DMS114 treated with DMSO at 0.1 percent for 48 hours (cell line): ENCODE measurements around the gene FRMPD4.

Experiments used
- DNase-seq: peaks from one replicate; lab custom pipeline; 2025; ENCODE audit not compliant: unreplicated experiment; lab: John Stamatoyannopoulos, UW

Gene FRMPD4

DNA sequence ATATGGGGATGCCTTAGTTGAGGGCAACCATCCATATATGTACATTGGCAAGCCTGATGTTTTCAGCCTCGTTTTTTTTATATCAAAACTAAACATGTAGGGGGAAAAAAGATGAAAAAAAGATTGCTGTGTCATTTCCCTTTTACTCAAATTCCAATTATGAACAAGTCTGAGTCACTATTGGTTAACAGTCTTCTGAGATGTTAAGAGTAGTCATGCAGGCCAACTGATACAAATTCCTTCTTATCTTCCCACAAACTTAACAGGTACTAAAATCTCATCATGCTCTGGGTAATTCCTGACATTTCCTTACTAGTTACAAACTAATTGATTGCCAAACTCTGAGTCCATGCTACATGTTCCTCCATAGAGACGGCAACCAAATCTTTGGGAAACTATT lies 222.1 kb downstream of the FRMPD4 start:
- no peak for DNase-seq

DNA sequence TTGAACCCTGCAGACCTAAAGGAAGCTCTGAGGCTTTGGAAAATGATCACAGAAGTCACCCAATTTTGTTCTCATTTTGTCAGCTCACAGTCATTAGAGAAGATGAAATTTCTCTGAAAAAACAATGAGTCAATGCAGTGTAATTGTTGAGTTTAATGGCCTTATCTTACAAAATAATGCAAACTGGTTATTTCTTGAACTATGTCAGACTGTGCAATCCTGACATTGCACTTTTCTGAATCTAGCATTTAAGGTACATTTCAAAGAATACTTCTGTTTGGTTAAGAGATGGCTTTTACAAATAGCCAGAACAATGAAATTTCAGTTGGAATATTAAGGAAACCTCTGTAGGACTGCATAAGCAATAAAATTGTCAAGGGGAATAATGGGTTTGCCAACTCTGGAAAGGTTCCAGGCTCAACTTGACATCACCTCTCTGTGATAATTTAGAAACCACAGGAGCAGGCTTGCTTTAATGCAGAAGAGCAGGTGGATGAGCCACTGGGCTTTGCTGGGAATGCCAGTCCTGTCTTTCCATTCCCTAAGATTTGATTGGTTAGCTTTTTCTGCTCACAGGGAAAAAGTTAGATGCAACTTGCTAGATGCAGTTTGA lies 222.8 kb downstream of the FRMPD4 start:
- DNase-seq = no peak

DNA sequence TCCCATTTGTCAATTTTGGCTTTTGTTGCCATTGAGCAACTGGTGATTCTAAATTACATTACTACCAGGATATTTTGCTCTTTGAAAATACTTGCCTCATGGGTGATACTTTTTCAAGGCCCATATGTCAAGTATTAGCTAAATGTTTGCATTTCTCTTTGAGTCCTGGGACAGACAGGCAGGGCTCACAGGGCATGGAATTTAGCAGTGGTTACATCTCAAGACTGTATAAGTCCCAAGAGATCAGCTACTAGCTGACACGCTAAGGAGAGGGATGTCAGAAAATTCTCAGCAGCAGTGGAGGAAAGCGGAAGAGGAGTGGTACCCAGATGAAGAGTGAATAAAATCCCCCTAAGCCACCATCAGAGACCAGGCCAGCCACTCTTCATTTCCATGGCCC lies 224.9 kb downstream of the FRMPD4 start:
- DNase-seq = no peak

DNA sequence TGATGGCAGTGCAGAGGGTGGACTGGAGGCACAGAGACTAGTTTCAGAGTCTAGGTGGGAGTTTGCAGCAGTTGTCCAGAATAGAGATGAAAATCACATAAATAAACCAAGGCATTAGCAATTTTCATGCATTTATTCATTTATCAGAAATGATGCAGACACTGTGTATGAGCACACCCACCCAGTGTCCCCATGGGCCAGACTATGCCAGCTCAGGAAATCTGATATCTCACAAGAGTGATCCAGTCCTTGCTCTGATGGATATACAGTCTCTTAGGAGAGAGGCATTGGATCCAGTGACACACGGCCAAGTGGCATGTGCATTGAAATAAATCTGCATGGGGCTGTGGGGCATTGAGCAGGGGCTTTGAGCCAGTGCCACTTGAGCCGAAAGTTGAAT lies 228.2 kb downstream of the FRMPD4 start:
- DNase-seq = no peak

DNA sequence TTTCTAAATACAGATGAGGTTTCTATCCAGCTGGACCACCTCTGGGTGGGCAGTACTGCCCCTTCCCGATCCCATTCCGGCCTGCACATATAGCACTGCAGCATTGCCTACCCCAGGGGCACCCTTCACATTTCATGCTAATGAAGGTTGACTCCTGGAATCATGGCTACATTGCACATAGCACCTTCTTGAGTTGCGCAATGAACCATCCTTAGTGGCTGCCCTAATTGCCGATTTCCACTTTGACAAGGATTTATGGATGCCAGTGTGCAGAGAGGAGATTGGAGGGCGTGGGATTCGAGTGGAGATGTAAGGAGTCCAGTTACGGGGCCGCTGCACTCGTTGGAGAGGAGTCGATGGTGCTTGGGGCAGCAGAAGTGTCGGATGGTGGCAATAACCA lies 229.0 kb downstream of the FRMPD4 start:
- no peak for DNase-seq

DNA sequence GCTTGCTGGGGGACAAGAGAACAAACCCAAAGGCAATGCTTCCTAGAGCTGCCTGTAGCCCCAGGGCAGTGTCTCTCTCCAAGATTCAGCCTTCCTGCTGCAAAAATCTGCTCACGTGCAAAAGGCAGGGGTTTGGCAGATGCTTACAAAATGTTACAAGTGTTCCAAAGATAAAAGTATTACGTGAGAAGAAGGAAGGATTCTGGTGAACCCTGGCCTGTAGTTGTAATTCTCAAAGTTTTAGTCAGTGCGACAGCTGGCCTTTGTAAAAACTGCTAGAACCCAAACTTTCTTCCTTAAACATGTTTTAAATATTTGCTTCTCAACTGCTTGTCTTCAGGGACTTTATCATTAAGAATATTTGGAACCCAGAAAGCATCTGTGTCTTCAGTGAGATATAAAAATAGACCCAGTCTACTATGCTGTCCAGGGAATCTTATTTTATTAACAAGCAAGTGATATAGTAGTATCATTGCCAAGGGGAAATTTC lies 232.3 kb downstream of the FRMPD4 start:
- DNase-seq = no peak

DNA sequence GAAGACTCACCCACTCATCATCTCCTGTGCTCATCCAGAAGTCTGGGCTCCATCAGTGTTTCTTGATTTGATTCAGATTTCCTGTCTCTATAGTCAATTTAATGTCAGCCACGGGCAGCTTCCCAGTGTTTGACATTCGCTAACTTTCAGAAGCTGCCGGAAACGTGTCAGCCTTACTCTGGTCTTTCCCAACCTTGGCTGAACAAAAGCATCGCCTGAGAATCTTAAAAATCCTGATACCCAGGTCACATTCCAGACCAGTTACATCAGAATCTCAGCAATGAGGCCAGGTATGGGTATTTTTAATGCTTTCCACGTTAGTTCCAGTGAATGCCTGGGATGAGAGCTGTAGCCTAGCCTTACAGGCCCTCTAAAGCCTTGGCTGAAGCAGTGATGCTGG lies 233.8 kb downstream of the FRMPD4 start:
- no peak for DNase-seq

DNA sequence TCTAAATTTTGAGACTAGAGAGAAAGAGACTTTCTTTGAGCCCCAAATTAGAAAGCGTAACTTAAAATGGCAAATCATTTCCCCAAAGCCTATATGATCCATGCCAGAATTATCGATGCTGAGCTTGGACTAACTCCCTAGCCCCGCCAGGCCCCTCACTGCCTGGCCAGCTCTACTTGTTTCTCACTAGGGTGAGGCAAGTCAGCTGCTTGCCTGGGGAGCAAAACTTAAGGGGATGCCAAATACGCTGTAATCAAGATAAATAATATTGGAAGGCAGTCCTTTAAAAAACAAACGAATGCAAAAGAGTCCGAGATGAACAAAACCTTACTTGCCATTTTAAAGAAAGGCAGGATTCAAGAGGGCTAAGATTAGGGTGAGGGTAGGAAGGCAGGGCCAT lies 236.0 kb downstream of the FRMPD4 start:
- no peak for DNase-seq

DNA sequence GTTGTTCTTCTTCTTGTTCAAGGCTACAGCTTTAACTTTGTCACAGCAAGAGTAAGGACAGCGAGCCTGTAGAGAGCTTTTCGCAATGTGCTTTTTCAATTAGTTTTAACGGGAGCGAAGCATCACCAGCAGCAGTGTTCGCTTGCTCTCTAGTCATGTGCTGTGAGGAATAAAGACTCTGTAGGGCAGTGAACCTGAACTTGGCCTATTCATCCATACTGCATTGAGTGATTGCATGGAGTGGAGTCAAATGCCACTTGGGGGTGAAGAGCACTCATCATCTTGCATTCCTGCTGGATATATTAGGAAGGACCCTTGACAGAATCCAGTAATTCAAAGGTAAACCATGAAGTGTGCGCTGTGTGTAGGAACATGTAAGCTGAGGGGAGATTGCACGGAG lies 240.0 kb downstream of the FRMPD4 start:
- DNase-seq = no peak

DNA sequence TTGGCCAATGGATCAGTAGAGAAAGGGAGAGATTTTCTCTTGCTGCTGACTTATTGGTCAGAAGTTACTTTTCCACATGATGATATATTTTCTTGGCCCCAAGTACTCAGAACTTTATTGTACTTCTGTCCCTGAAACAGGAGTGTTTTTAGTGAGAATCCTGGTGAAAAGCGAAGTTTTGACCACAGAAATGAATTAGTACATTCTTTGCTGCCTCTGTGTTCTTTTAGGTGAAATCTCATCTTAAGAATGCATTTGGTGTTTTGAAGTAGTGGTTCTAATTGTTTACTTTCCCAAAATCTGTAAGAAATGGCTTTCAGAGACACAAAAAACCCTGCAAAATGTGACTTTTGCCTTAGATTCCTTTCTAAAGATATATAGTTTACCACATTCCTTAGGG lies 240.4 kb downstream of the FRMPD4 start:
- DNase-seq = no peak

DNA sequence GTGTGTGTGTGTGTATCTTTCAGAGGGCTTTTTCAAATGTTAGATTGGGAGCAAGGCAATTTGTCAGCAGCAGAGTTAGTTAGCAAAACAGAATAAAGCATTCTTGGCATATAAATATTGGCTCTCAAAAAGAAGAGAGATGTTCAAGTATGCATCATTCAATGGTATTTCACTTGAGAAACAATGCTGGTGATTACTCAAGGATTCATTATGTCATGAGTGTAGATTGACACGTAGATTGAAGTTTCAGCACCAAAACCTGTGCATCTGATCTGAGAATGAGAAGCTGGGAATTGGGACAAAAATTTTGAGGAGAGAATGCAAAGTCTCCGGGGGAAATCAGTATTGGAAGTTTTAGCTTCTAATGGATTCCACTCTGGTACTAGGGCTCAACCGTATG lies 241.4 kb downstream of the FRMPD4 start:
- DNase-seq = no peak

DNA sequence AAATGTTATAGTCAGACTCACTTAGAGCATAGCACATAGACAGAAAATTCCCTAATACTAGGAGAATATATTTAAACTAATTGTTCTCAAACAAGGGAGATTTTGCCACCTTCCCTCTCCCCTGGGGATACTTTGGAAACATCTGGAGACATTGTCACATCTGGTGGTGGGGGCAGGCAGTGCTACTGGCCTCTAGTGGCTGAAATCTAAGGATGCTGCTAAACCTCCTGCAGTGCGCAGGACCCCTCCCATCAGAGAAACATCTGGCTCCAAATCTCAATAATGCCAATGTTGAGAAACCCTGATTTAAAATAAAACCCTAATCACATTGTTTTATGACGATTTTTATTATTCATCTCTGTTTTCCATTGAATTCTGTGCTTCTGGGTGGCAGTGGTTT lies 244.9 kb downstream of the FRMPD4 start:
- no peak for DNase-seq

DNA sequence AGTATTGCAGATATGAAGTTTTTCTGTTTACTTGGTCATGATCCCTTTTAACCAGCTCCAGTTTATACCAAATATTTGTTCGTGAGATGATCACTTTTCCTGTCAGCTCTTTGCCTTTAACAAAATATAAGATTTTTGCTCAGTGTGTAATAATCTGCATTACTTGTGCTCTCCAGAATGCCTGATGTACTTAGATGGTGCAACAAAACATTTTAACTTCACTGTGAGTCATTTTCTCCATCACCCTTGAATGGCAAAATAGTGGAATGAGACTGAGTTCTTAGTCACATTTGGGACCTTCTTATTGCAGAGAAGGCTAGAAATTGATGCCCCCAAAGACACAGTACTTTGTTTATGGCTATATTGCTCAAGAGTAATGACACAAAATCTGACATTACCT lies 252.0 kb downstream of the FRMPD4 start:
- no peak for DNase-seq

DNA sequence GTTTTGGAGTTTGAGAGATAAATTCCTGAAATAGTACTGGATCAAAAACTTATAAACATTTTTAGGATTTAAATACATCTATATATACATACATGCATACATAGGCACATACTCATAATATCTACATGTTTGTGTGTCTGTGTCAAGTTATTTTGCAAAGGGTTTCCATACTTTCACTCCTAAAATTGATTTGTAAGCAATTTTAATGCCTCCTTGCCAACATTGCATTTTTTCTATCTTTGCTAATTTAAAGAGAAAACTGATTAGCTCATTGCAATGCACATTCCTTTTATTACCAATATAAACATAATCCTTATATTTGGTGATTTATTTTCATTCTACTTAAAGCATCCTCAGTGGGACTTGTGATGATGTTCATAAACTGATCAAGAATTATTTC lies 258.3 kb downstream of the FRMPD4 start:
- DNase-seq = no peak

DNA sequence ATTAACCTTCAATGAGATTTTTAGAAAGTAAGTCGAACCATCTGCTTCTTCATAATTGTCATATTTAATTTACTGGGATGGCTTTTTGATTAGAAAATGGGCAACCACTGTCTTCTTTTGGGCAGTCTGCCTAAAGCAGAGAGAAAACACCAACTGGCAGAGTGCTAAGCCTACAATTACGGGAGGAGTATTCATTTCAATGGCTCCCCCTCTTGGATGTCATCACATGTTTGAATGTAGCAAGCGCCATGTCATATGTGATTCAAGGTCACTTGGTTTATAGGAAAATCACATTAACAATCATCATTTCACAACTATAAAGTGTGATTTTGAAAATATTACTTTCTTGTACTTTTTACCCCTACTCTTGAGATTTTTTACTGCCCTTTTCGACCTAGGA lies 261.9 kb downstream of the FRMPD4 start:
- no peak for DNase-seq

DNA sequence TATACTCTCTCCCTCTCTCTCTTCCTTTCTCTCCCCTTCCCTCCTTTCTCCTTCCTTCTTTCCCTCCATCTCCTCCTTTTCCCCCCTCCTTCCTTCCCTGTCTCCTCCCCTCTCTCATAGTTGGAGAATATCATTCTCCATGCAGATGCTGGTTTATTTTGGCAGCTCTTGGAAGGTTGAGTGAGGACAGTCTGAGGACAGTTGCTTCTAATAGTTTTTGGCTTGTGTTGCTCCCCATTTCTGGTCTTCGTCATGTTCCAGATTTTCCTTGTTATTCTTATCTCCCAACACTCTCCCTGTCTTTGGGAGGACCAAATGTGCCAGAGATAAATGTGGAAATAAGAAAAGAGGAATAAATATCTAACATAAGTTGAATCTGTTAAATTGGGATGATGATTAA lies 263.0 kb downstream of the FRMPD4 start:
- DNase-seq = no peak

DNA sequence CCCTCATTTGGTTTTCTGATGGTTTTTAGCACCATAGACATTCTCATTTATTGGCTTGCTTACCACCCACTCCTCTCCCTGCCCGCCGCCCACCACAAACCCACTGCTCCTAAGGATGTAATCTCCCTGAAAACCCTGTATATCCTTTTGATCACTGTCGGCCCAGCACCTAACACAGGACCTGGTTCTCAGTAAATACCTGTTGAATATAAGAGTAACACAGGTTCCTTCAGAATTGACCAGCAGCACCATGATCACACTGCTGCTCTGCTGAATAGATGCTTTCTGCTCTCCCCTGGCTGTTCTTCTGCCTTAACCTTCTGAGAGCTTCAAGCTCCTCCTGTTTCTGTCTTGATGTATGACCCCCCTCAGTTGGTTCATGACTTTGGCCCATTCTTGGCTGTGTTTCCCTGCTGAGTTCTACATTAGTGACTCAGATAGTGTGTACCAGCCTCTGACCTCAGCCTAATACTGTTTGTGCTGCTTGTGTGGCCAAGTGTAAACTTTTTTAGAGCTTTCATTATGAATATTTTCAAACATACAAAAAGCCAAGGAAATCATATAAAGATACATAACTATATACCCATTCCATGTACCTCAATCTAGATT lies 265.3 kb downstream of the FRMPD4 start:
- no peak for DNase-seq

DNA sequence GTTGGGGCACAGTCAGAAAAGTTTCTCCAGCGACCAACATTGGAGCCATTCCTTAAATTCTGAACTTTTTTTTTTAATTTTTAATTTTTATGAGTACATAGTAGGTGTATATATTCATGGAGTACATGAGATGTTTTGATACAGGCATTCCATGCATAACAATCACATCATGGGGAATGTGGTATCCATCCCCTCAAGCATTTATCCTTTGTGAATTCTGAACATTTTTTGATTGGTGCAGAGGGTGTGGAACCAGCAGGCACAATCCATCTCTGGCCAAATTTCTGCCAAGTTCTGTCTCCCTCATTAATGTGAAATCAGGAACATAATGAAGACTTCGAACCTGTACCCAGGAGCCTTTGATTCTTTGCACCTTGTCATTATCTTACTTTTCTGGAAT lies 267.0 kb downstream of the FRMPD4 start:
- DNase-seq = no peak

DNA sequence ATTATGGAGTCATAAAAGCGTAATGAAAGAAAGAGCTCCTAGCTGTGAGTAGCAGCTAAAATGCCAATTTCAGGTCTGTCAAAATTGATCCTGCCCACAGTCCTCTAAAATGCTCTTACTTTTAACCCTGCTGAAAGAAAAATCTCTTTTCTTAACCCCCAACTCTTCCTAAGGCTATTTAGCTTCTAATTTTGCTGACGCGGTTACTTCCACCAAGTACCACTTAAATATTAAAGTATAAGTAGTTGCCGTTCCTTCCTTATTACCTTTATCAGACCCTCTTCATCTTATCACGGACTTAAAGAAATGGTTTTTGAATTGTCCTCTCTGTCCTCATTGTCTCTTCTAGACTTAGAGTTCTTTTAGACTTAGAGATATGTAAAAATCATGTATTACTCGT lies 272.2 kb downstream of the FRMPD4 start:
- DNase-seq = no peak

DNA sequence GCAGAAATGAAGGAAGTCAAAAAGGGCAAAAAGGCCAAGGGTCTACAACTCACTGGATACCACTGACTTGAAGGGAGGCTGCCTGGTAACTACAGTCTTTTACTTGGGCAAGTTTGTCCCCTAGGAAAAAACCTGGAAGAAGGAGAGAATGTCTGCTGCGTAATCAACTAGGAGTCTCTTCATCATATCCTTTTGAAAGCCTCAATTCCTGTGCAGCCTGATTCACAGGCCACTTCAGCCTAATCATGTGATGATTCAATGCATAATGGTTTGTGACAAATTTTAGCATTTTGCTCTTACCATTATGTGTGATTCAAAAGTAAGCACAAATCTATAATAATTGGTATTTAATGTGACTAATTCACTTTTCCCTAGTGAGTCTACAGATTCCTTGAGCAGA lies 273.6 kb downstream of the FRMPD4 start:
- DNase-seq = no peak

DNA sequence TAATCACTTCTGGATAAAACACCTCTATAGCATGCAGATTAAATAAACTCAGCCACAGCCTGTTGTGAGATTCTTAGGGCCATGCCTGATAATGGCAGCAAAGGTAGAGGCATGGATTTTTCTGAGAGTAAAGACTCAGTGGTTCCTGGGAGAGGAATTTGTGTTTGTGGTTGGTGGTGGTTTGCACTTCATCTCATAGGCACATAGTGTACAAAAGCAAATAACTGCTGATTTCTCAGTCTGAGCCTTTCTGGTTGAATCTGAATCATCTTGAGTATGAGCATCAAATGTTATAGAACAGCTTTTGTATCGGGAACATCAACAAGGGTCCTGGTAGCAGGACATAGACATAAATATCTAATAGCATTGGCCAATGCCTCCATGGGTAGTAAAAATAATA lies 274.3 kb downstream of the FRMPD4 start:
- no peak for DNase-seq

DNA sequence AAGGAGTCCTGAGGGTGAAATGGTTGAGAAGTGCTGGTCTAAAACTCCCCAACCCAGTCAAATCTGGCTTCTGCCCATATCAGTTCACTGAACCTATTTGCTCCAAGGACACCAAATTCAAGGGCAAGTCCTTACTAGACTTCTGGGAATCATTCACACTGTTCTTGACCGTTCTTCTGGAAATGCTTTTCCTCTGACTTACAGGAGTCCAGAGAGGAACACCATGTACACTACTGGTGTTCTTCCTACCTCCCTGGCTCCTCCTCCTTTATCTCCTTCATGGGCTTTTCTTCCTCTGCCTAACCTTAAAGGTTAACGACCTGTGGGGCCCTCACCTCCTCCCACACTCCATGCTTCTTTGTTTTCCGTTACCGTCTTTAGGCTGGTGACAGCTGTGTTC lies 281.3 kb downstream of the FRMPD4 start:
- DNase-seq = no peak

DNA sequence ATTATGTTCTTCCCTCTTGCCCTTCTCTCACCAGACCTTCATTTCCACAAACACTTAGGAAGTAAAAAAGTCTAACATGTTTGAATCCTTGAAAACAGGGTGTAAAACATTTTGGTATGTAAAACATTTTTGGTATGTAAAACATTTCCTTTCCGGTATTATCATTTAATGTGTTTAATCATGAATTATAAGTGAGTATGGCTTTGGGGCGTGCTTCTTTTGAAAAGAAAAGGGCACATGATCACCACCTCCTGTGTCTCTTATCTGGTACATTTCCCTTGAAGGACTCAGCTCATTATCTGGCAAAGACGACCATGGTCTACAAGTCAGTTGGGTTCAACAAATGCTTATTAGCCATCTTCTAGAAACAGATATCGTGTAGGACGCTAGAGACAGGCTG lies 283.6 kb downstream of the FRMPD4 start:
- DNase-seq = no peak
